GM19328 (cell line): Measurements from ENCODE around the gene ANGPTL2.

Experiments used
- ATAC-seq: cut with Tn5 transposase; IDR thresholded peaks from one replicate; pipeline ENCODE4 v1.9.1; 2021; ENCODE audit warnings: mild to moderate bottlenecking, moderate library complexity; ENCODE audit not compliant: unreplicated experiment

ANGPTL2 gene

DNA sequence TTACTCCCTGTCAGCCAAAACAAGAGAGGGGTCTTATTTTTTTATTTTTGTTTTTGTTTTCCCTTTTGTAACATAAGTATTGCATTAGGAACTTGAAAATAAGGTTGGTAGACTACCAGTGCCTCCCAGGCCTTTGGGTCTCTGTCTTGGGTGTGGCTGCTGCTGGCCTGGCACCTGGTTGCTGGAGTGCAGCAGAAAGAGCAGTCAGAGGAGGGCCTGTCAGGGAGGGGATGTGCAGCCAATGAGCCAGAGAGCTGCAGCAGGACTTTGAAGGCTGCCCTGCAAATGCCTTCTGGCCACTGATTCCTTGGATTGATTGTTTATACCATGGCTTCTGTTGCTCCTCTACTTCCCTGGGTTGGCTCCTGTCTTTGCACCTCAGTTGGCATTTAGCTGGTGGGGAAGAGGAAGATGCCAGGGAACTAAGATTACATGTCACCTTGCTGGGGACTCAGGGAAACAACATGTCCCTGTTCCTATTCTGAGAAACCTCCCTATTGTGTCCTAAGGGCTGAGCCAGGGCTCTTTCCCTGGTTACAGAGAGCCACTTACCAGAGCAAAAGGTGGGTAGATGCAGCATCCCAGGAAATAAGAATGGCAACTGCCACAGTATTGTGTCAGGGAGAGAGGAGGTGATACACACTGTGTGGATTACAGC, 66.6 kb downstream of the ANGPTL2 start:
- no peak for ATAC-seq

GRCh38 chr9:127053960-127054359, 68.5 kb downstream of the ANGPTL2 start:
- ATAC-seq = no peak

- no peak for ATAC-seq
Measured at GRCh38 chr9:127053057-127053821, 69.2 kb downstream of the ANGPTL2 start.

DNA sequence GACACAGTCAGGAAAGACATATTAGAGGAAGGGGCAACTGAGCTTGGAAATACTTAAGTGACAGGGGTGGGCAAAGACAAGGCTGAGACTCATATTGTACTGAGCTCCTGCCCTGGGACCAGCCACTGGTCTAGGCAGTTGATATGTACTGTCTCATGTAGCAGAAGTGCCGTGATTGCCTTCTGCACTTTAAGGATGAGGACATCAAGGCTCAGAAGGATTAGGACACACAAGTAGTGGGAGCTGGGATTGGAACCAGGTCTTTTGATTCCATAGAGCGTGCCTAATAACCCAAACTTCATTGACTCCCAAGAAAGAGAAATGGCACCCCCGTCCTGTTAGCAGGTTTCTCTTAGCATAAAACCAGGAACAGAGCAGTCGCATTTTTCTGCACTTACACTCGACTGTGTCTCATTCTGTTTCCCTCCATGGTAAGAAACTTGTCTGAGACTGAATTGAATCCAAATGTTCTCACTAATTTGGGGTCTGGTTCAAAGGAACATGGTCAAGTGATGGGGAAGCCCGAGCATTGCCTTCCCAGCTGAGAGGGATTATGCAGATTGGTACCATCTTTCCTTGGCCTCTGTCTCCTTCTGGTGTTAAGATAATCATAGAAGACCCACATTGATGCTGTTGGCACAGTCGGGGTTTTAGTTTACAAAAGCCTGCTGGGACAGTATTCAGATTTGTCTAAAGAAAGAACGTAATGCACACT, 70.4 kb downstream of the ANGPTL2 start:
- ATAC-seq = no peak

DNA sequence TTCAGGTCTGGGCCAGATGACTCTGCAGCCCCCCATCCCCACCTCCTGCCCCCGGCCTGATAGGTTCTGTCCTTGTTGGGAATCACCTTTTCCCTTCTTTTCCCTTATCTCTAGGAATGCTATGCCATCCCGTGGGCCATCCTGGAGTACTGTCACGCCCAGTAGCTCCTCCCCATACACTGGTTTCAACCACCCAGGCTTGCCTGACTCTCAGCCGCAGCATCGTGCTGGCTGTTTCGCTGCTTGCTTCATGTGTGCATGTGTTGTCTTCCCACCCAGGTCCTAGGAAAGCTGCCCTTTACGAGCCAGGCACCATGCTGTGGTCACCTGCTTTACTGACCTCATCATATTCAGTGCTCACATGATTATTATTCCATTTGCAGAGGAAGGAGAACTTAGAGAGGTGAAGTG, 71.8 kb downstream of the ANGPTL2 start:
- ATAC-seq = no peak

DNA sequence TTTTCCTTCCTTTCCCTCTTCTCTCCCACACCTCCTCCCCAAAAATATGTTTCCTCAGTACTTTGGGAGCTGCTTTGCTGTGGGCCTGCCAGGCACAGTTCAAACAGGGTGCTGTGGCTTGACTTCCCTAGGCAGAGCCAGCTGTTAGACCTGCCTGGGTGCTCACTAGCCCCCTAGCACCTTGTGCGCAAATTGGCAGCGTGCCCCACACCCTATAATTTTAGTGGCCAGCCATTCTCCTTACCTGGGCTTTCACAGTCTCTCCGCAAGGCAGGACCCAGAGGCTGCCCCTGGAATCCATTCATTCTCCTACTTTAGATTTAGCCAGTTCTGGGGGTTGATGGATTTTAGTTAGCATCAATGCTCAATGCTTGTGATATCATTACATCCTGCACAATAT, 72.3 kb downstream of the ANGPTL2 start:
- ATAC-seq = no peak

GRCh38 chr9:127049581-127049980, 72.9 kb downstream of the ANGPTL2 start:
- no peak for ATAC-seq

DNA sequence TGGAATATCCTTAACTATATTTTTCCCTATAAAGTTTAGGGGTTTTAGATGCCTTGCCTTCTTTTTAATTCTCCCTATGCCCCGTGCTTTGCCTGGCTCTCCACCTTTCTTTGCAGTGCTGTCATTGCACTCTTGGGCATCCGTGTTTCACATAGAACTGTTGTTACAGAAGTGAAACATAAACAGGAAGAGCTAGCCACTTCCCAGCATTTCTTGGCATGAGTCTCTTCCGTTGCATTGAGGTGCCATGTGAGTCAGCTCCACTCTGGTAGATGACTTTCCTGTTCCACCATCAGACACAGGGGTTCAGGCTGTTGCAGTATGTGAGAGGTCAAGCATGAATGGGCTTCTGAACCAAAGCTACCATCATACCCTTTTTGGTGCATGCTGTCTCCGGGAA, 73.4 kb downstream of the ANGPTL2 start:
- ATAC-seq = no peak

DNA sequence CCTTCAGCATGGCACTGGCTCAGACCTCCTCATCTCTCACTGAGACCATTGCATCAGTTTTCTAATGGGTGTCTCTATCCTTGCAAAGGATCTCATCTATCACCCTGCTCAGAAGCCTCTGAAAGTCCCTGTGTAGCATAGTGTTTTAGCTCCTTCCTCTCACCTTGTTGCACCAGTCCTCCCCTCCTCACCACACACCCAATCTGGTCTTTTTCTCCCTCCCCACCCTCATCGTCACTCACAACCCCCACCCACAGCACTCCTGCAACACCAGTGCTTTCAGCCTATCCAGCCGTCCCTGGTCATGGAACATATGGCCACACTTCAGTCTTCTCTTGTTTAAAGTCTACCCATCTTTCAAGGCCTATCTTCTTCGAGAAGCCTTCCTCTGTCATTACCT, 74.5 kb downstream of the ANGPTL2 start:
- no peak for ATAC-seq

DNA sequence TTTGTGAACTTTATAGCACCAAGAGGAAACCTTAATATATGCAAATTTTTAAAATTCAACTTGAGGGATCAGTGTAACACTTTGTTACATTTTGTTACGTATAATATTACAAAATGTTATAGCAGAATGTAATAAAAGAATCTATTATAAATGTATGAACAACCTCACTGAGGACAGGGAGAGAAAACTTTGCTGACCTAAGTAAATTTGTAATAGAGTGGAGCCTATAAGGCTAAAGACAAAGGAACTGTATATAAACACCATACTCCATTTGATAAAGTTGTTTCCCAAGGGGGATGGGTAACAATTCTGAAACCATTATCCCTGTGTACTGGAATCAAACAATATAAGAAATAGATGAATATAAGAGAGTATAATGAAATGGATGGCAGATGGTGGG, 77.3 kb downstream of the ANGPTL2 start:
- no peak for ATAC-seq

DNA sequence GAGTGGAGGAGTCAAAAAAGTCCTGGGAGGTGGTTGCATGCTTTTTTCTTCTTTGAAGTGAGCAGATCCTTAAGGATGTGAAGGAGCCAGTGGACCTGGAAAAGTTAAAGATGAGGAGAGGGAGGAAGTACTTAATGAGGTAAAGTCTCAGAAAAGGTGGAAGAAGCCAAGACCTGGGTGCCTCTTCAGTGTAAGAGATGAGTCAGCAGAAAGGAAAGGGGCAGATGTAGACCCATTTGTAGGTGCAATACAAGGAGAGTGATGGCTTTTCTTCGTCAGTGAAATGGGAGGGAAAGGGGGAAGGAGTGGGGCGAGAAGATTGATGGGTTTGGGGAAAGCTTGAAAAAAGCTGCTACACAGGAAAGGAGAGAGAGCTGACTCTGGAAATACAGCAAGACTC, 82.9 kb downstream of the ANGPTL2 start:
- no peak for ATAC-seq

DNA sequence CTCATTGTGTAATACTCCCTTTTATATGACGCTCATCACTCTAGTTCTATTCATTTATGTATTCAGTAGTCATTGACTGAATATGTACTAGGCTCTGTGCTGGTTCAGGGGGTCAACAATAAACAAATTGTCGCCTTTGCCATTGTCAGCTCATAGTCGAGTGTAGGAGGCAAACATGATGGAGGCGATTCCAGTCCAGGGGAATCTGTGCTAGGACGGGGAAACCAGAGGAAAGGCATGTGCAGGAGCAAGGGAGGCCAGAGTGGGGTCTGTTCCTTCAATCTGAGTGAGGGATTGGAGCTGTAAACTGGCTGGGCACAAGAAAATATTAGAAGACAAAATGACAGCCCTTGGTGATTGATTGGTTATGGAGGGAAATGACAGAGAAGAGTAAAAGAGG, 83.9 kb downstream of the ANGPTL2 start:
- no peak for ATAC-seq
